H1 (cell line): ENCODE measurements around the gene ASS1. TPM values are rescaled to one million over a fixed set of nuclear protein-coding genes. Genes with fewer than 3 reads are reported as not detected.

Experiments
- KDM1A ChIP-seq: fragments of 200-600, 300-600 bp; sonication (generic); IDR thresholded peaks from 2 replicates; pipeline ENCODE4 v1.7.1; 2016; ENCODE audit warnings: mild to moderate bottlenecking, low read length, borderline replicate concordance
- NRF1 ChIP-seq: IDR thresholded peaks from 2 replicates; pipeline ENCODE4 v1.6.1; 2011; ENCODE audit warnings: mild to moderate bottlenecking, low read depth, low read length, improper control_type of control experiment
- ZNF274 ChIP-seq: IDR thresholded peaks from 2 replicates; pipeline ENCODE4 v1.7.0; 2012; ENCODE audit warnings: low read length, borderline replicate concordance; ENCODE audit errors: extremely low read depth
- polyA plus RNA-seq, 7 experiments: library from polyadenylated mRNA; depleted of rRNA in 3 of 7; stranded (reverse) in 5 of 7; unstranded in 2 of 7; fragments of >200 nt in 5 of 7; fragments of 200-250 nt in 2 of 7; gene quantifications; 1 replicate in 5 of 7; 2 replicates in 1 of 7; 4 replicates in 1 of 7; pipeline versions ENCODE4 v1.2.1 to v1.2.3, GENCODE V29; 2011 to 2013; ENCODE audit warnings: missing spikeins in 2 of 7, mixed read lengths in 2 of 7
- total RNA-seq: library from RNA; stranded (reverse); fragmentation: NEBNext Ultra II Directional; extraction: Animal tissue kit (Norgen Biotek cat#: 25700); gene quantifications from 2 replicates; pipeline ENCODE4 v1.2.1, GENCODE V29; 2021

The ASS1 gene
- total and polyA plus RNA-seq, 2 of the 8 experiments (the other 6 are each of a cell fraction or from before 2014, with no cell fraction given) = 108 to 296 TPM

DNA sequence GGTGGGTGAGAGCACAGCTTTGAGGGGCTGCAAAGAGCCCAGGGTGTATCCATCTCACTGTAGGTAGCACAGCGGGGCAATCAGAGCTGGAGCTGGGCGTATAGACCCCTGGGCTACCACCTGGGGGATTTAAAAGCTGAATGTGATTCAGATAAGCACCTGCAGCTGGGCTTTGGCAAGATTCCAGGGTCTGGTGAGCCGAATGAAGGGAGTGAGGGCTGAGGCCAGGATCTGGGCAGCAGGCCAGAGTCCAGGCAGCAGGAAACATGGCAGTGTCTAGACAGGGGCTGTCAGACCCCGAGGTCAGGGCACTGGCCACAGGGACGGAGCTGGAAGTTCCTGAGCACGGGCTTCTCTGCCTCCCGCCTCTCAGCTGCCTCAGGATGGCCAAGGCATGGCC, 8.7 kb downstream of the ASS1 start (continued):
- TF ChIP-seq KDM1A (no peak), ZNF274 (no peak), NRF1 (no peak)
